Fibroblast of villous mesenchyme (primary cell): ENCODE data around the gene PLXNA2. TPM values are rescaled to one million over a fixed set of nuclear protein-coding genes. Genes with fewer than 3 reads are reported as not detected.

Source experiments
- DNase-seq: peaks from one replicate; pipeline ENCODE4 v3.0.0-alpha.2; 2010; ENCODE audit warnings: low read depth
- H3K4me3 ChIP-seq: 2 replicates; pipeline ENCODE4 v1.5.1; 2011; ENCODE audit warnings: low read depth, mild to moderate bottlenecking, low read length
- CTCF ChIP-seq: IDR thresholded peaks from 2 replicates; pipeline ENCODE4 v1.5.1; 2012; ENCODE audit warnings: low read depth, mild to moderate bottlenecking, low read length; ENCODE audit not compliant: insufficient read depth
- total RNA-seq: library from RNA; depleted of rRNA; stranded (reverse); fragments of >200 nt; gene quantifications from 2 replicates; pipeline ENCODE4 v1.2.3, GENCODE V29; 2012

Gene PLXNA2
- total RNA-seq, 1 donor = 0.86 TPM

- TF ChIP-seq CTCF = no peak
- DNase-seq = peak; percentile 71
- no peak overlapping the region for H3K4me3 ChIP-seq
These were observed 72.4 kb downstream of the PLXNA2 start for GRCh38 chr1:208171616-208172422.

- H3K4me3 ChIP-seq = no peak overlapping the region
- DNase-seq = no peak
- TF ChIP-seq CTCF = no peak
These were observed 73.9 kb downstream of the PLXNA2 start for GRCh38 chr1:208170252-208170651.

- no peak overlapping the region for H3K4me3 ChIP-seq
- DNase-seq = no peak
- no peak for TF ChIP-seq CTCF
These were observed 74.9 kb downstream of the PLXNA2 start for GRCh38 chr1:208169081-208169879.

- no peak for DNase-seq
These were observed 76.8 kb downstream of the PLXNA2 start for GRCh38 chr1:208167261-208167869.

GRCh38 chr1:208166340-208167138, 77.6 kb downstream of the PLXNA2 start:
- H3K4me3 ChIP-seq = no peak overlapping the region
- no peak for DNase-seq
- TF ChIP-seq CTCF = no peak

More at GRCh38 chr1:208167261-208167869, 76.8 kb downstream of the PLXNA2 start:
- no peak for TF ChIP-seq CTCF
- no peak overlapping the region for H3K4me3 ChIP-seq

- no peak overlapping the region for H3K4me3 ChIP-seq
- no peak for DNase-seq
- TF ChIP-seq CTCF = no peak
These were observed 78.5 kb downstream of the PLXNA2 start for GRCh38 chr1:208165659-208166058.
